HG03108 (cell line): ENCODE measurements around the gene CLTC.

ENCODE experiments used
- ATAC-seq: cut with Tn5 transposase; IDR thresholded peaks from one replicate; pipeline ENCODE4 v1.9.1; 2021; ENCODE audit warnings: moderate library complexity; ENCODE audit not compliant: unreplicated experiment

The CLTC gene

GRCh38 chr17:59678918-59679317 lies 59.2 kb downstream of the CLTC start:
- no peak for ATAC-seq

GRCh38 chr17:59680314-59680713 lies 60.6 kb downstream of the CLTC start:
- ATAC-seq, result no peak

- ATAC-seq, result no peak
Observed at GRCh38 chr17:59683283-59683682, 63.6 kb downstream of the CLTC start.

- ATAC-seq, result no peak
Observed at GRCh38 chr17:59684967-59685366, 65.3 kb downstream of the CLTC start.

- no peak for ATAC-seq
Observed at GRCh38 chr17:59688008-59688407, 68.3 kb downstream of the CLTC start.

- no peak for ATAC-seq
Observed at GRCh38 chr17:59688496-59688895, 68.8 kb downstream of the CLTC start.

- no peak for ATAC-seq
Observed at GRCh38 chr17:59693582-59693981, 73.9 kb downstream of the CLTC start.

- ATAC-seq, result no peak
Observed at GRCh38 chr17:59694344-59694743, 74.6 kb downstream of the CLTC start.

GRCh38 chr17:59695945-59696681 lies 76.4 kb downstream of the CLTC start:
- ATAC-seq, result no peak

GRCh38 chr17:59696682-59697277 lies 77.1 kb downstream of the CLTC start:
- no peak for ATAC-seq

- ATAC-seq, result no peak
Observed at GRCh38 chr17:59698143-59698542, 78.4 kb downstream of the CLTC start.

GRCh38 chr17:59699218-59699617 lies 79.5 kb downstream of the CLTC start:
- ATAC-seq, result no peak

GRCh38 chr17:59699786-59700185 lies 80.1 kb downstream of the CLTC start:
- ATAC-seq, result no peak

GRCh38 chr17:59702304-59702703 lies 82.6 kb downstream of the CLTC start:
- no peak for ATAC-seq

- peak; percentile 96 for ATAC-seq
Observed at GRCh38 chr17:59707149-59707970, 87.7 kb downstream of the CLTC start, which contains the start of the genes PTRH2 and VMP1. TSS of gene PTRH2 (minus strand) at chr17:59707430. CDS start at chr17:59697978, 9,452 bp downstream. TSS of gene VMP1 (plus strand) at chr17:59707654. CDS start at chr17:59731447, 23,793 bp downstream.

- no peak for ATAC-seq
Observed at GRCh38 chr17:59707971-59708430, 88.3 kb downstream of the CLTC start.

- ATAC-seq, result no peak
Observed at GRCh38 chr17:59711936-59712335, 92.2 kb downstream of the CLTC start.

- no peak for ATAC-seq
Observed at GRCh38 chr17:59712862-59713261, 93.2 kb downstream of the CLTC start.

GRCh38 chr17:59714255-59714654 lies 94.6 kb downstream of the CLTC start:
- no peak for ATAC-seq

- no peak for ATAC-seq
Observed at GRCh38 chr17:59716427-59716826, 96.7 kb downstream of the CLTC start.

GRCh38 chr17:59719526-59719925 lies 99.8 kb downstream of the CLTC start:
- ATAC-seq, result no peak

GRCh38 chr17:59722623-59723022 lies 102.9 kb downstream of the CLTC start:
- ATAC-seq, result no peak
